Suppressor macrophage treated with lipopolysaccharide for 1 hour (primary cell): Measurements from ENCODE around the gene MRGPRE.

ENCODE experiments used
- DNase-seq, 3 donors: peaks; one replicate each; pipeline ENCODE4 v3.0.0-alpha.2; 2020 to 2022

The MRGPRE gene

GRCh38 chr11:3213659-3214419, 18.4 kb downstream of the MRGPRE start:
- no peak for DNase-seq

GRCh38 chr11:3208272-3208671, 23.9 kb downstream of the MRGPRE start:
- DNase-seq = no peak

GRCh38 chr11:3207526-3208189, 24.6 kb downstream of the MRGPRE start:
- no peak for DNase-seq

- no peak for DNase-seq
Observed at GRCh38 chr11:3206922-3207204, 25.4 kb downstream of the MRGPRE start.

GRCh38 chr11:3206156-3206921, 25.9 kb downstream of the MRGPRE start:
- DNase-seq = no peak

- DNase-seq = peak; percentile 25 to 33 (median 27)
Observed at GRCh38 chr11:3205261-3206155, 26.7 kb downstream of the MRGPRE start.

- no peak for DNase-seq
Observed at GRCh38 chr11:3204141-3205015, 27.8 kb downstream of the MRGPRE start.

- no peak for DNase-seq
Observed at GRCh38 chr11:3203221-3204043, 28.8 kb downstream of the MRGPRE start.

GRCh38 chr11:3202759-3203158, 29.5 kb downstream of the MRGPRE start:
- no peak for DNase-seq

GRCh38 chr11:3202305-3202704, 29.9 kb downstream of the MRGPRE start:
- DNase-seq = no peak

- DNase-seq = no peak
Observed at GRCh38 chr11:3201677-3202181, 30.5 kb downstream of the MRGPRE start.

GRCh38 chr11:3201112-3201581, 31.1 kb downstream of the MRGPRE start:
- DNase-seq = no peak

GRCh38 chr11:3200388-3201111, 31.7 kb downstream of the MRGPRE start:
- no peak for DNase-seq

GRCh38 chr11:3199537-3200295, 32.5 kb downstream of the MRGPRE start:
- DNase-seq = no peak

GRCh38 chr11:3198815-3199214, 33.4 kb downstream of the MRGPRE start:
- no peak for DNase-seq

- DNase-seq = no peak
Observed at GRCh38 chr11:3197878-3198528, 34.2 kb downstream of the MRGPRE start.

GRCh38 chr11:3197044-3197695, 35.0 kb downstream of the MRGPRE start:
- DNase-seq = no peak
